ENCODE data around the gene ACKR4.
"Not testable (repeated sequence)": the region's sequence is repeated elsewhere in the genome, so short reads cannot be mapped to it uniquely, and the experiment has no call there.

The ACKR4 gene

DNA sequence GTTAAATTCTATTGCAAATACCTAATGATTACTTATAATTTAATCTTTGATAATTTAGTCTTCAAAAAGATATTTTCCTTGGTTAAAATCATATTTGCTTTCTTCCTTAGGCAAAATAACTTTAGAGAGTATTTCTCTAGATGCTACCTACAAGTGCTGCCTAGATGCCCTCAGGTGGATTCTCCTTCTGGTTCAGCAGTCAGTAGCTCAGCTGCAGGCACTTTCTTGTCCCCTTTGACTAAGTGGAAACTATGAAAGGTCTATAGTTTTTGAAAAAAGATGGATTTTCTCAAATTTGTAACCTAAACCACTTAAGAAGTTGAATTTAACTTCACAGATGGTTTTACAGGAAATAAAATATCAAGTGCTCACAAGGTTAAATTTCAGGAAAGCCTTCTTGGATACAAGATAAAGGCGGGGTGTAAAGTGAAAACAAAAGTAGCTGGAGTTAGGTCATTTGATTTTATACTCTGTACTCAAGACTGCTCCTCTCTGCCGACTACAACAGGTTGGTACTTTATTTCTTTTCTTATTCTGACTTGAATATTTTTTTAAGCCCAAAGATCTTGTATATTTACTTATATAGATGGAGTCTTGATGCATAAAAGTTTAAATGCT, at the start of gene ACKR4:
TSS of gene ACKR4 (plus strand) at position 455 of the 618 bp plus-strand sequence. CDS start 3,128 bp downstream, outside the sequence.
- DNase-seq, result no peak

DNA sequence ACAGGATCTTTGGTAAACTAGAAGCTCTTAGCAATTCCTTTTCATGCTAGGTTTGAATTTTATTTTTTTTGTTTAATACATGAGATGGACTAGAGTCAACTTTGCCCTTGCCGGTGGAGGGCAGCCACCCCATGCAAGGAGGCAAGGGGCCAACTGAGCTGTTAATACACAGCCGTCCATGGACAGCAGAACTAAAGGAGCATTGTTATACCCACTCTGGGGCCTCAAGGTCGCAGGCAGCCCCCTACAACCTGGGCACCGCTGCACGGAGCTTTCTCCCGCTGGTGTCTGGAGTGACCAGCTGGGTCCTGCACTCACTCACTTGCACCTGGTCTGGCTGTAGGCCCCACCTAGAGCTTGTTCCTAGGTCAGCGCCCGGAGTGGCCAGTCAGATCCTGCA, 47.9 kb upstream of the ACKR4 start:
- no peak for DNase-seq

DNA sequence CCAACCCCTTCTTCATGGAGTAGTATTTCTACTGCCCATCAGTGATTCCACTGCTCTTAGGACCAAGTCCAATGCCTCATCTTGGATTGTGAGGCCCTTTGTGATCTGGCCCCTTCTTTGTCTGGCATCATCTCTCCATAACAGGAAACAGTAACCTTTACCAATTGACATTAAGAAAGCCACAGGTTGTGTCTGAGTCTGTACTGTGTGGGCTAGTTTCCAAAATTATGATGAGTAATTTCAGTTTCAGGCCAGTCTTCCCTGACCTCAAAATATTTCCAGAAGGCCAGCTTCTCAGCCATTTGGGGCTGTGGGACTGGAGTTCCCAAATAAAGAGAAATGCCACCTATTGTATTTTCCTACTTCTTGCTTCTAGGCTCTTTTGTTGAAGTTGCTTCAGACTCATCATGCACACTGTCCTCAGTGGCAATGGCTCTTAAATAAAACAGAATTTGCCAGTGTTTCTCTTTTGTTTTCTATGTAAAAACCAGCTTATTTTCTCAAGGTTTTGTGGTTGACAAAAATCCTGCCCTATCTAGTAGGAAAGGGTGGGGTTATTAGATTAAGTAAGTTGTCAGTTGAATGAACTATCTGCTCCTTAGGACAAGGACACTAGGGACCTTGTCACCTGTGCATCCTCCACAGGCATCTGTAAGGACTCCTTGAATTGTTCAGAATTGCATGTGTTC, 47.0 kb upstream of the ACKR4 start:
- DNase-seq, result no peak

DNA sequence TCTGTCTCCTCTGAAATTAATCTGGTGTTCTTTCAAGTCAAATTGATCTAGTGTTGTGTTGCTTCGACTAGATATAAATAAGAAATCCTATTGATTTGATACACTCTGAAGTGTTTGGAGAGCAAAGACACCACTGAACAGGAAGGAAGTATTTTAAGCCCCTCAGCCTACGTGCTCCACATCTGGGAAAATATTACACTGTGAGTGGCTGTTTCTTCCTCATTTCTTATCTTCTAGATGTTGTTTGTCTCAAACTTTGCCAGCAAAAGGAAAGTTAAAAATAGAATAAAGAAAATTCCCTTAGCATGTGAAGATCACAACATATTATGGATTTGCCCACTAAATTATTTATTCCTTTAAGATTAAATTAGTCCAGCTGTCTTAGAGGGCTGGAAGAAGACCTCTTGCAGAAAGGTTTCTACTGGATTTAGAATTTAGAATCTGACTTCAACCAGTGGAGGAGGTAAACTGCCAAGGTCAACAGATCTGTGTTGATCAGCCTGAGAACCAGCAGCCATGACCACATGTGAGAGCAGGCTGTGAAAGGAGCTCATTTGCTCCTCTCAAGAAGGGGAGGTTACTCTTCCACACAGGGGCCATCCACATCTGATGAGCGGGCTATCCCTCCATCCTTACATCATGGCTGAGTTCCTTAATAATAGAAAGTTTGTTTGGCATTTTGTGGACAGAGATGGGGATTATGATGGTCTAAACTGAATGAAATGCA, 46.3 kb upstream of the ACKR4 start:
- no peak for DNase-seq

DNA sequence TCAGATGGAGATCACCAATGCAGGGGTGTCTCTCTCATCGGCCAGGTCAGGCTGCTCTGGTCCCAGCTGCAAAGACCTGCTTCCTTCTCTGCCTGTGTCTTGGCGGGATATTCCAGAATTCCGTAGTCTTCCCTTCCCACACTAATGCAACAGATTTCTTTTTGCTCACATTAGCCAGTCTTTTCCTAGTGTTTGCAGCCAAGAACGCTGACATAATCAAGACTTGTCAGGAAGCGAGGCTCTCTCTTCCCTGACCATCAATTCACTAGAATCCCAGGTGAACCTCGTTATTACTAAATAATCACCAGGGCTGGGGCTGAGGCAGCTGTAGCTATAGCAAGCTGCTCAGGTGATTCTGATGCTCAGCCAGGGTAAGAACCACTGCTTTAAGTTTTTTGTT, 43.2 kb upstream of the ACKR4 start:
- DNase-seq, result no peak

DNA sequence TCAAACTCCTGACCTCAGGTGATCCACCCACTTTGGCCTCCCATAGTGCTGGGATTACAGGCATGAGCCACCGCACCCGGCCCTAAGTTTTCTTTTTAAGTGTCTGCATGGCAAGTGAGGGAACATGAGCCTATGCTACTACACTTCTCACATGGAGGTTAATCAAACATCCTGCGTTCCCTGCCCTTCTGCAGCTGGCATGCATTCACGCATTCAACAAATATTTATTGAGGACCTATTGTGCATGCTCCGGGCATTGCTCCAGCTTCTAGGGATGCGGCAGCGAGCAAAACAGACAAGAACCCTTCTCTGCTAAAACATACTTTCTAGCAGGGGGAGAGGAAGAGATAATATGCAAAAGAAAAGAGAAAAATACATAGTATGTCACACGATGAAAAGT, 42.6 kb upstream of the ACKR4 start:
- DNase-seq, result no peak

DNA sequence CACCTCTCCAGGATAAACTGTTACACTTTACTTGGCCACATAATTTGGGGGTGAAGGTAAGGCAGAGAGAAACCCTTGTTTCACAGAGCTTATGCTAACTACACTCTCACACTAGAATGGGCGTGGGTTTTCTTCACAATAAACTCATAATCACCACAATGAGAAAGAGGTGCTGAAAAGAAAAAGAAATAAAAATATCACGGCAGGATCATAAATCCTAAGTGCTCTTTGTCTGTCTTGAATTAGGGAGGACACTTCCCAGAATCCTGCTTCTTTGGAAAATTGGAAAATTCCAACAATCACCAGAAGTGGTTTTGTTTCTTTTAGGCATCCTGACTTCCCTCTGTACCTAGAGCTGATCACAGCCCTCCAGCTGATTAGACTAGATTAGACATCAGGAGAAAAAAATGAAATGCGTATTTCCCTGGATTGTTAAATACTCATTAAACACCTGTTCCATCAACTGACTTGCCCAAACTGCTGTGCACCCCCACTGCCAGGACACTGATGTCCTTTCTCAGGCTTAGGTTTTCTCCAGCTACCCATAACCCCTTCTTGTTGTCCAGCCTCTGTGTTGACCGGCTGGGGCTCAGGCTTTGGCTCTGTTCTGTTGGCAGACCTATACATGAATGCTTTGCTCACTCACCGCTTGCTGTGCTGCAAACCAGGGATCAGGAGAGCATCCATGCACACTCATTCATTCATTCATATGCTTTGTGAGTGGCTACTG, 41.6 kb upstream of the ACKR4 start:
- DNase-seq, result no peak

DNA sequence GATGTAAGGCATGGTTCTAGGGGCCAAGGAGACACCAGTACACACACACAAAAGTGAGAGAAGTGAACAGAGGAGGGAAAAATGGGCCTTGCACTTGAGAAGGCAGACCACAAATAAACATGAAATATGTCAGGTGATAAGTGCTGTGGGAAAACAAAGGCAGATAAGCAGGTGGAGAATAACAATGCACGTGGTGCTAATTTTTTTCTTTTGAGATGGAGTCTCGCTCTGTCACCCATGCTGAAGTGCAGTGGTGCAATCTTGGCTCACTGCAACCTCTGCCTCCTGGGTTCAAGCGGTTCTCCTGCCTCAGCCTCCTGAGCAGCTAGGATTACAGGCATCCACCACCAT, 41.1 kb upstream of the ACKR4 start:
- not testable (repeated sequence) for DNase-seq

DNA sequence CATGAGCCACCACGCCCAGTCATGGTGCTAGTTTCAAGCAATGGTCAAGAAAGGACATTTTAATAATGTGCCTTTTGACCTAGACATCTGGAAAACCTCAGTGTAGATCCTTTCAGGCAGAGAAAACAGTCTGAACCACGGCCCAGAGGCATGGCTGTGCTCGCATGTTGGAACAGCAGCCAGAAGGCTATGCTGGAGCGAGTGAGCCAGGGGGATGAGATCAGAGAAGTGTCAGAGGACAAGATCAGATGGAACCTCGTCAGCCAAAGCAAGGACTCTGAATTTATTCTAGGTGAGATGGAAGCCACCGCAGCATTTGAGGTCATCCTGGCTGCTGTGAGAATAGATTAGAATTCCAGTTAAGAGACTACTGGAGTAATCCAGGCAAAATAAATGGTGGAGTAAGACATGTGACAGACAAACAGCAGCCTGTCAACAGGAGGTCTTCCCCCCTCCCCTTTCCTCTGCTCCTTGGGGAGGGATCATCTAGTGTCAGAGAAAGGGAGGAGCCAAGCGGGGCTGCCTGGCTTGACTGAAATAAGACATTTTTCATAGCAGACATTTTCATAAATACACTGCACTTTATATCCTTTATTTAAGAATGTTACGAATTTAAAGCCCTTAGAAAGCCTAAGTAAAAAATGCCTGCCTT, 40.4 kb upstream of the ACKR4 start:
- DNase-seq, result no peak

DNA sequence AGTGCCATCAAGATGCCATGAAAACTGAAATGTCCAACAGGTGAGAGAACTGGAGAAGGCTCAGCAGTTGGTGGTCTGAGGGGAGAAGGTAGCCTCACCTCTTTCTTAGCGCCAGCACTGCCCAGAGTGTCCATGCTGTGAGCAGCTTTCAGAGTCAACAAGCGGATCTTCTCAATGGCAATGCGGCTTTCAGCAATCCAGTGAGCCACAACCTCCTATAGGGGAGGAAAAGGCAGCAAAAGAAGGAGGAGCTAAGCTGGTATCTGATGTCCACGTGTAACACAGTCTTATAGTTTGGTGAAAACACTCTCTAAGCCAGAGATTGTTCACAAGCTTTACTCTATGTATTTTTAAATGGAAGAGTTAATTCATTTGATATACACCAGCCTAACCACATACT, 36.1 kb upstream of the ACKR4 start:
- no peak for DNase-seq

DNA sequence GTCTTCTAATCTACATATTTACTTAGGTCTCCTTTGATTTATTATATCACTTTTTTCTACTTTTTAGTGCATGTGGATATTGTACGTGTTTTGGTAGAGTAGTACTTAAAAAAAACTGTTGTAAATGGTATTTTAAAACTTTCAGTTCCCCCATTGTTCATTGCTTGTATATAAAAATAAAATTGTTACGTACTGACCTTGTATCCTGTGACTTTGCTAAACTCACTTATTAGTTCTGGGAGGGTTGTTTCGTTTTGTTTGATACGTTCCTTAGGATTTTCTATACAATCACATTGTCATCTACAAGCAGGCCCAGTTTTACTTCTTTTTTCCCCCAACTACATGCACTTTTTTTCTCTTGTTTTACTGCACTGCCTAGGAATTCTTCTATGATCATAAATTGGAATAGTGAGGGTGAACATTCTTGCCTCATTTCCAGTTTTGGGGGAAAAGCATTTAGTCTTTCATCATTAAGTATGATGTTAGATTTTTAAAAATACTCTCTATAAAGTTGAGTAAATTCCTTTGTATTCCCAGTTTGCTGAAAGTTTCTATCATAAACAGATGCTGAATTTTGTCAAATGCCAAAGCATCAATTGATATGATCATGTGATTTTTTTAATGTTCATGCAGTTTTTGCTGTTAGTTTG, 33.5 kb upstream of the ACKR4 start:
- no peak for DNase-seq

DNA sequence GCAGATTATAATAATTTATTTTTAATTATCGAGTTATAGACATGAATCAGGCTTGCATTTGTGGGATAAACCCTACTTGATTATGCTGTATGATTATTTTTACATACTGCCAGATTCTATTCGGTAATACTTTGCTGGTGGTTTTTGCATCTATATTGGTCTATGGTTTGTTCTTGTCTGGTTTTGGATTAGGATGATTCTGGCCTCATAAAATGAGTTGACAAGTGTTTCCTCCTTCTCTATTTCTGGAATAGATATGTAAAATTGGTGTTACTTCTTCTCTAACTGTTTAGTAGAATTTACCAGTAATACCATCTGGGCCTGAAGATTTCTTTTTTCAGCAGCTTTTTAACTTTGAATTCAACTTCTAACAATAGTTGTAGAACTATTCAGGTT, 33.0 kb upstream of the ACKR4 start:
- DNase-seq, result no peak

DNA sequence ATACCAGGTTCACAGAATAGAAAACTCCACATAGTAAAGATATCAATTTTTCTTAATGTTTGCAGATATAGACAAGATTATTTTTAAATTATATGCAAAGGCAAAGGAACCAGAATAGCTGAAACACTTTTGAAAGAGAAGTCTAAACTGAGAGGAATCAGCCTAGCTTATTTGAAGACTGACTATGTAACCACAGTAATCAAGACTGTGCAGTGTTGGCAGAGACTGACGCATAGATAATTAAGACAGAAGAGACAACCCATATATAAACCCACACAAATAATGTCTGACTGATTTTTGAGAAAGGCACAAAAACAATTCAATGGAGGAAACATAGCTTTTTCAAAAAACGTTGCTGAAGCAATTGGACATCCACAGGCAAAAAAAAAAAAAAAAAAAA, 28.6 kb upstream of the ACKR4 start:
- DNase-seq, result no peak

DNA sequence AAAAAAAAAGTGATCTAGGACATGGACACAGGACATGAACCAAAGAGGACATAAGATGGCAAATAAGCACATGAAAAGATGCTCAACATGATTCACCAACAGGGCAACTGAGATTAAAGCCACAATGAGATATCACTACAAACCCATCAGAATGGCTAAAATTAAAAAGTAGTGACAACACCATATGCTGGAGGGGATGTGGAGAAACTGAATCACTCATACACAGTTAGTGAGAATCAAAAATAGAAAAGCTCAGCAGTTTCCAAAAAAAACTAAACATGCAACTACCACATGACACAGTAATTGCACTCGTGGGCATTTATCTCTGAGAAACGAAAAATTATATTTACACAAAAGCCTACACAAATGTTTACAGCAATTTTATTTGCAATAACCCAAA, 27.9 kb upstream of the ACKR4 start:
- DNase-seq, result no peak

DNA sequence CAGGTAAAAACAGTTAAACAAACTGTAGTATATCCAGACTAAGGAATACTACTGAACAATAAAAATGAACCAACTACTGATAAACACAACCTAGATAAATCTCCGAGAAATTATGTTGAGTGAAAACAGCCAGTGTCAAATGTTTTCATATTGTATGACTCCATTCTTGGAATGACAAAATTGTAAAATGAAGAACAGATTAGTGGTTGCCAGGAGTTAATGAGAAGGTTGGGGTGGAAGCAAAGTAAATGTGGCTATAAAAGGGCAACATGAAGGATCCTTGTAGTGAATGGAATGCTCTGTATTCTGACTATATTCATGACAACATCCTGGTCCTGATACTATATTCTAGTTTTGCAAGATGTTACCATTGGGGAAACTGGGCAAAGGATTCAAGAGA, 27.5 kb upstream of the ACKR4 start:
- DNase-seq, result no peak

DNA sequence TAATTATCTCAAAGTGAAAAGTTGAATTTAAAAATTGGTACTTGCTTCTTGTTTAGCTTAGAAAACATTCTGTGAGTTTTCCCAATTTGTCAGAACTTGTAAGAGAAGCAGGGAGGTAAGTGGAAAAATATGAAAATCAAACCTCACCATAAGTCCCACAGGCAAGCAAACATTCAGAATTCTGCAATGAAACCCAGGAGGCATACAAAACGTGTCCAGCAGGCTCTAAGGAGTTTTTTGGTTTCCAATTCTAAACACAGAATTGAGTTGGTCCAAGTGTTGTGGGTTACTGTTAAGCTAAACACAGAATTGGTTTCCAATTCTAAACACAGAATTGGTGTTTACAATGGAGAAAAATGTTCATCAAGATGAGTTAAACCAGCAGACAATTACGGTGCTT, 27.1 kb upstream of the ACKR4 start:
- DNase-seq, result no peak

DNA sequence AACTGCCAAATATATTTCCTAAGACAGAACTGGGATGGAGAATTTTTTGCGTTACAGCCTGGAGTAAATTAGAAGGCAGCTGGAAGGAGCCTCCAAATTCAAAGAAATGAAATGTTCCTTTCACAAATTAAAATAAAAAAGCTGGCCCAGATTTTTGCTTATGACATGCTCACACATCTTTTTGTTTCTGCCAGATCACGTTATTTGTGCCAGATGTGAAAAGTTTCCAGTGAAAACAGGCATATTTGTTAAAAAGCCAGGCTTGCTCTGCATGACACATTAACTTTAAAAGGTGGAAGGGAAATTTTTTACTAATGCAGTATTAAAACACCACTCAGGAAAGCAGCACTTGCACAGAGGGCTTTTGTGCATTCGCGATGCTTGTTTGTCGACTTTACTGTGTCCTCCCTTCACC, 23.3 kb upstream of the ACKR4 start:
- DNase-seq, result no peak

DNA sequence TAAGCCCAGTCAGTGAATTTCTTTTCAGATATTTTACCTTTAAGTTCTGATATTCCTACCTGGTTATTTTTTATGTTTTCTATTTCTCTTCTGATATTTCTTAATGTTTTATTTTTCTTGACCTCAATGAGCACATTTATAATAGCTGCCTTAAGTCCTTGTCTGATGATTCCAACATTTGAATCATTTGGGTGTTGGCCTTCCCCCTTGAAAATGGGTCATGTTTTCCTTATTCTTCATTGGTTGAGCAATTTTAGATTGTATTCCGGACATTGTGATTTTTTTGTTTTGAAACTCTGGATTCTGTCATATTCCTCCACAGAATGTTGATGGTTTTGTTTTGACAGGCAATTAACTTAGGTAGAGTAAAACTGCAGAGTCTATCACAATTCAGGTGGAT, 9.7 kb upstream of the ACKR4 start:
- no peak for DNase-seq

DNA sequence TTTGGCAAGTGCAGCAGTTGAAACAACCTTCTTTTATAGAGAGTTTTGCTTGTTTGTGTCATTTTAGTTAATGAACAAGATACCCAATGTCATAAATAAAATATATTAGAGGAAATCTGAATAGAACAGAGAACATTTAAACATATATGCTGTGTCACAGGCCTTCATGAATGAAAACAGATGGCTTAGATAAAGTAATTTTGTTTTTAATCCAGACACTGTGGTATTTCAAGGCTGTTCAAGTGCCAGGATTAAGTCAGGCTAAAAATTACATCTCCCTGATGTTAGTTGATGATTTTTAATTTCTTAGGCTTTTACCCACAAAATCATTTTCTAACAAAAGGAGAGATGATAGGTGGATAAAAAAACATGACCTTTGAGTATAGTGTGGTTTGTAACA, 4.9 kb upstream of the ACKR4 start:
- no peak for DNase-seq

DNA sequence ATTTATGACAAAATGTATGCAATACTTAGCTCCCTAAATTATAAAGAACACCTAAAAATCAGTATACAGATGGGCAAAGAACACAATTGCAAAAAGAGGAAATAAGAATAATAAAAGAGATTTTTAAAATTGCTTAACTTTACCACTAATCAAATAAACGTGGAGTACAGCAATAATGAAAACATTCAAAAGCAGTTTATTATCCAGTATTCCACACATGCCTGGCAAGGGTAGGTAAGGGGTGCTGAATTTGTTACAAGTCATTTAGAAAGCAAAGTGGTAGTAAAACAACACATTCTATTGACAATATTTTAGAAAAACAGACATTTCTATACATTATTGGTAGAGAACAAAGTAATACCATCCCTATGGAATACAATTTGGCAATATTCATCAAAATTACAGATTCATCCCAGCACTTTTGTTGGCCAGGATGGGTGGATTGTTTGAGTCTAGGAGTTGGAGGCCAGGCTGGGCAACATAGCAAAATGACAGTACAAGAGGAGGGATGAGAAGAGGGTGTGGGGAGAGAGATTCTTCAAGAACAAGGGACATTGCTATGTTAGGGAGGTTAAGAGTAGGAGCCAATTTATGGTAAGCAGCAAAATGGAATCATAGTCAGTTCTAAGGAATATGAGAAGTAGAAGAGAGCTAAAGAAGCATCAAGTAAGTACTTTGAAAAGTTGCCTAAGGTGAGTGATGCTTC, 3.7 kb upstream of the ACKR4 start:
- no peak for DNase-seq

DNA sequence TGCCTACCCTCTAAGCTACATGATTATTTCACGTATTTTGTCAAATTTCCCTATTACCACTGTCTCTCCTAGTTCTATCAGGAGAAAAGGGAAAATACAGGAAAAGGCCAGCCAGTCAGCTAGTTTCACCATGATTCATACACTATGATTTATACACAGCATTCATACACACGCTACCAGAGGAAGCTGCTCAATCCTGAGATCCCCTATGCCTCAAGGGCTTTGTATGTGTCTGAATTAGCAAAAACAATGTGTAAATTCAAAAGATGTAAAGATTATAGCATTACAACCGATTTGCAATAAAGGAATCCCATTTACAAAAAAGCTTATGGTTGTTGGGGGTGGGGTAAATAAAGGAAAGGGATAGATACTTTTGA, 3.1 kb upstream of the ACKR4 start:
- DNase-seq, result no peak

DNA sequence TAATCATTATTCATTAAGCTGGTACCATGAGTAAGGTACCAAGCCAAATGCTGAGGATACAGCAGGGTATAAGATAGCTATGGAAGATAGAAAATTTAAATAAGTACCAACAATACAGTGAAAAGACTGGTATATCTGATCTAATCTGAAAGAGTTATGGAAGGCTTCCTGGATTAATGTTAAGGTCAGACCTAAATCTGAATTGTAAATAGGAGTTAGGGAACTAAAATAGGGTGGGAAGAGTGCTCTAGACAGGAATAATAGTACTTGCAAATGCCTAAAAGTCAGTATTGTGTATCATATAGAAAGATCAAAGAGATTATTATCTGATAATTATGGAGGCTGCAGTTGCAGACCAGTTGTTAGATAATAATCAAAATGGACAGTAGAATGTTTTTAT, 2.6 kb upstream of the ACKR4 start:
- DNase-seq, result no peak

Measured in CD4-positive, alpha-beta T cell treated with Interleukin-6 for 4 hours (primary cell).